HepG2 (cell line): Measurements from ENCODE around the gene UNC93A. TPM values are rescaled to one million over a fixed set of nuclear protein-coding genes. Genes with fewer than 3 reads are reported as not detected.

Source experiments
- DNMT3B ChIP-seq: conservative IDR thresholded peaks from 2 replicates; pipeline ENCODE4 v1.6.1; 2016; ENCODE audit warnings: missing biosample characterization, control low read depth
- ESRRA ChIP-seq: sonication (generic); formaldehyde crosslinking; IDR thresholded peaks from 2 replicates; pipeline ENCODE4 v1.5.1; 2020; ENCODE audit warnings: mild to moderate bottlenecking, low read depth, missing genetic modification reagents
- HIVEP1 ChIP-seq: sonication (generic); formaldehyde crosslinking; IDR thresholded peaks from 2 replicates; pipeline ENCODE4 v1.4.0; 2020; ENCODE audit warnings: mild to moderate bottlenecking, missing genetic modification reagents
- MYC ChIP-seq: sonication (generic); formaldehyde crosslinking; IDR thresholded peaks from 2 replicates; pipeline ENCODE4 v1.9.0; 2021; ENCODE audit warnings: missing genetic modification reagents, borderline replicate concordance
- NFYC ChIP-seq: IDR thresholded peaks from 2 replicates; pipeline ENCODE4 v1.6.1; 2016; ENCODE audit warnings: missing genetic modification reagents, missing compliant biosample characterization
- PITX1 ChIP-seq: sonication (generic); formaldehyde crosslinking; IDR thresholded peaks from 2 replicates; pipeline ENCODE4 v1.5.1; 2020; ENCODE audit warnings: mild to moderate bottlenecking, missing genetic modification reagents
- RFXAP ChIP-seq: sonication (generic); formaldehyde crosslinking; IDR thresholded peaks from 2 replicates; pipeline ENCODE4 v1.4.0; 2020; ENCODE audit warnings: missing genetic modification reagents, borderline replicate concordance
- SCMH1 ChIP-seq: sonication (generic); formaldehyde crosslinking; IDR thresholded peaks from 2 replicates; pipeline ENCODE4 v1.9.0; 2021; ENCODE audit warnings: missing genetic modification reagents, mild to moderate bottlenecking, borderline replicate concordance
- SIN3B ChIP-seq: fragments of 150-350 bp; IDR thresholded peaks from 2 replicates; pipeline ENCODE4 v1.6.1; 2014; ENCODE audit warnings: low read length
- SNRNP70 ChIP-seq: fragments of 200-400 bp; formaldehyde crosslinking; IDR thresholded peaks from 2 replicates; pipeline ENCODE4 v1.6.1; 2017; ENCODE audit warnings: mild to moderate bottlenecking, low read depth, low read length, moderate library complexity
- SOX5 ChIP-seq: IDR thresholded peaks from 2 replicates; pipeline ENCODE4 v1.6.1; 2016; ENCODE audit warnings: borderline replicate concordance
- SRY ChIP-seq: sonication (generic); formaldehyde crosslinking; IDR thresholded peaks from 2 replicates; pipeline ENCODE4 v1.8.0; 2022; ENCODE audit warnings: mild to moderate bottlenecking, missing genetic modification reagents
- TRIM24 ChIP-seq: sonication (generic); formaldehyde crosslinking; IDR thresholded peaks from 2 replicates; pipeline ENCODE4 v1.8.0; 2022; ENCODE audit warnings: mild to moderate bottlenecking, missing genetic modification reagents
- ZFP1 ChIP-seq: IDR thresholded peaks from 2 replicates; pipeline ENCODE4 v1.6.1; 2016
- ZNF547 ChIP-seq: sonication (generic); formaldehyde crosslinking; IDR thresholded peaks from 2 replicates; pipeline ENCODE4 v1.5.1; 2020; ENCODE audit warnings: mild to moderate bottlenecking, missing genetic modification reagents
- ZNF644 ChIP-seq: IDR thresholded peaks from 2 replicates; pipeline ENCODE4 v1.6.1; 2016; ENCODE audit warnings: low read depth
- ZNF724P ChIP-seq: sonication (generic); formaldehyde crosslinking; IDR thresholded peaks from 2 replicates; pipeline ENCODE4 v1.8.0; 2022; ENCODE audit warnings: missing genetic modification reagents, borderline replicate concordance
- ZNF772 ChIP-seq: sonication (generic); formaldehyde crosslinking; IDR thresholded peaks from 2 replicates; pipeline ENCODE4 v1.5.0; 2020; ENCODE audit warnings: mild to moderate bottlenecking, missing genetic modification reagents
- ZSCAN30 ChIP-seq: sonication (generic); formaldehyde crosslinking; IDR thresholded peaks from 2 replicates; pipeline ENCODE4 v1.5.0; 2020; ENCODE audit warnings: mild to moderate bottlenecking, missing genetic modification reagents
- polyA plus RNA-seq, 8 experiments: library from polyadenylated mRNA; depleted of rRNA in 3 of 8; stranded (reverse) in 7 of 8; unstranded in 1 of 8; fragments of >200 nt; fragmentation: Illumina TruSeq in 4 of 8; extraction: Trizol in 4 of 8; gene quantifications; 2 replicates each; pipeline versions ENCODE4 v1.2.1 to v1.2.3, GENCODE V29; 2011 to 2016; ENCODE audit warnings: low read depth in 4 of 8, missing spikeins in 1 of 8, mixed read lengths in 1 of 8; ENCODE audit not compliant: insufficient read depth in 1 of 8
- total RNA-seq, 5 experiments: library from RNA; depleted of rRNA; stranded (reverse); fragments of >200 nt; fragmentation: Illumina TruSeq; extraction: Trizol; gene quantifications; 2 replicates each; pipeline ENCODE4 v1.2.3, GENCODE V29; 2016; ENCODE audit warnings: low read depth in 1 of 5
- TF ChIP-seq, protein P1 (sequence below), 2 experiments: IDR thresholded peaks; 2 replicates each; pipeline ENCODE4 v1.6.1; 2011 to 2012; ENCODE audit warnings: low read length in 2 of 2, borderline replicate concordance in 1 of 2, low read depth in 1 of 2, mild to moderate bottlenecking in 1 of 2, moderate library complexity in 1 of 2
- TF ChIP-seq, protein P2 (sequence below): sonication (generic); formaldehyde crosslinking; IDR thresholded peaks from 2 replicates; pipeline ENCODE4 v1.4.0; 2020; ENCODE audit warnings: missing genetic modification reagents, borderline replicate concordance
- TF ChIP-seq, protein P3 (sequence below): sonication (generic); formaldehyde crosslinking; conservative IDR thresholded peaks from 2 replicates; pipeline ENCODE4 v1.8.0; 2022; ENCODE audit warnings: mild to moderate bottlenecking, moderate library complexity, missing genetic modification reagents

UNC93A gene
- total and polyA plus RNA-seq, 2 of the 13 experiments (the other 11 are each of a cell fraction or from before 2014, with no cell fraction given): 11.0 to 42.7 TPM

DNA sequence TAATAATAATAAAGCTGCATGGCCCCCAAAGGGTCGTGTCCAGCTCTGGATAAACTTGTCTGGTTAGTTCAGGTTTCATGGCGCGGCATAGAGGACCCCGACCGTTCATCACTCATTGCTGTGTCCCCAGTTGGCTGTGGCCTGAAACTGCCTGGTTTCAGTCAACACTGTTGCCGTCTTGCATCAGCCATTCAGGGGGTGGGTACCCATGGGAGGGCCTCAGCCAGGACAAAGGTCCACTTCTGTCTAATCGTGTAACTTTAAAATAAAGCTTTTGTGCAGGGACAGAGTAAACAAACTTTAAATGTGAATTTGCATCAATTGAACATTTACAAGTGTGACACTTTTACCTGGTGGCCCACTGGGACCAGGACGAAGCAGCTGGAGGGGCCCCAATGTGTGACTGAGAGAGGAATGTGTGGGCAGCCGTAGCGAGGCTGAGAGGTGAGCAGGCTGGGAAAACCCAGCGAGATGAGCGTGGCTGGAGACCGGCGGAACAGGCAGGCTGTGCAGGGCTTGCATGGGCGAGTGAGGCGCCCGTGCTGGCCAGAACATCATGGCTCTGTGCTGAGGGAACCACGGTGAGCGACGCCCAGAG lies 22.3 kb upstream of the UNC93A start (continued):
- TF ChIP-seq, protein P1, sequence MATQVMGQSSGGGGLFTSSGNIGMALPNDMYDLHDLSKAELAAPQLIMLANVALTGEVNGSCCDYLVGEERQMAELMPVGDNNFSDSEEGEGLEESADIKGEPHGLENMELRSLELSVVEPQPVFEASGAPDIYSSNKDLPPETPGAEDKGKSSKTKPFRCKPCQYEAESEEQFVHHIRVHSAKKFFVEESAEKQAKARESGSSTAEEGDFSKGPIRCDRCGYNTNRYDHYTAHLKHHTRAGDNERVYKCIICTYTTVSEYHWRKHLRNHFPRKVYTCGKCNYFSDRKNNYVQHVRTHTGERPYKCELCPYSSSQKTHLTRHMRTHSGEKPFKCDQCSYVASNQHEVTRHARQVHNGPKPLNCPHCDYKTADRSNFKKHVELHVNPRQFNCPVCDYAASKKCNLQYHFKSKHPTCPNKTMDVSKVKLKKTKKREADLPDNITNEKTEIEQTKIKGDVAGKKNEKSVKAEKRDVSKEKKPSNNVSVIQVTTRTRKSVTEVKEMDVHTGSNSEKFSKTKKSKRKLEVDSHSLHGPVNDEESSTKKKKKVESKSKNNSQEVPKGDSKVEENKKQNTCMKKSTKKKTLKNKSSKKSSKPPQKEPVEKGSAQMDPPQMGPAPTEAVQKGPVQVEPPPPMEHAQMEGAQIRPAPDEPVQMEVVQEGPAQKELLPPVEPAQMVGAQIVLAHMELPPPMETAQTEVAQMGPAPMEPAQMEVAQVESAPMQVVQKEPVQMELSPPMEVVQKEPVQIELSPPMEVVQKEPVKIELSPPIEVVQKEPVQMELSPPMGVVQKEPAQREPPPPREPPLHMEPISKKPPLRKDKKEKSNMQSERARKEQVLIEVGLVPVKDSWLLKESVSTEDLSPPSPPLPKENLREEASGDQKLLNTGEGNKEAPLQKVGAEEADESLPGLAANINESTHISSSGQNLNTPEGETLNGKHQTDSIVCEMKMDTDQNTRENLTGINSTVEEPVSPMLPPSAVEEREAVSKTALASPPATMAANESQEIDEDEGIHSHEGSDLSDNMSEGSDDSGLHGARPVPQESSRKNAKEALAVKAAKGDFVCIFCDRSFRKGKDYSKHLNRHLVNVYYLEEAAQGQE (IDR thresholded peaks at IDR 0.05; ENCODE audit: borderline replicate concordance in 1 of 2, low read depth in 1 of 2, low read length in 2 of 2): peak in 1 of 2 experiments; percentile 44; a peak in 2 of 4 replicates
- TF ChIP-seq, protein P2, sequence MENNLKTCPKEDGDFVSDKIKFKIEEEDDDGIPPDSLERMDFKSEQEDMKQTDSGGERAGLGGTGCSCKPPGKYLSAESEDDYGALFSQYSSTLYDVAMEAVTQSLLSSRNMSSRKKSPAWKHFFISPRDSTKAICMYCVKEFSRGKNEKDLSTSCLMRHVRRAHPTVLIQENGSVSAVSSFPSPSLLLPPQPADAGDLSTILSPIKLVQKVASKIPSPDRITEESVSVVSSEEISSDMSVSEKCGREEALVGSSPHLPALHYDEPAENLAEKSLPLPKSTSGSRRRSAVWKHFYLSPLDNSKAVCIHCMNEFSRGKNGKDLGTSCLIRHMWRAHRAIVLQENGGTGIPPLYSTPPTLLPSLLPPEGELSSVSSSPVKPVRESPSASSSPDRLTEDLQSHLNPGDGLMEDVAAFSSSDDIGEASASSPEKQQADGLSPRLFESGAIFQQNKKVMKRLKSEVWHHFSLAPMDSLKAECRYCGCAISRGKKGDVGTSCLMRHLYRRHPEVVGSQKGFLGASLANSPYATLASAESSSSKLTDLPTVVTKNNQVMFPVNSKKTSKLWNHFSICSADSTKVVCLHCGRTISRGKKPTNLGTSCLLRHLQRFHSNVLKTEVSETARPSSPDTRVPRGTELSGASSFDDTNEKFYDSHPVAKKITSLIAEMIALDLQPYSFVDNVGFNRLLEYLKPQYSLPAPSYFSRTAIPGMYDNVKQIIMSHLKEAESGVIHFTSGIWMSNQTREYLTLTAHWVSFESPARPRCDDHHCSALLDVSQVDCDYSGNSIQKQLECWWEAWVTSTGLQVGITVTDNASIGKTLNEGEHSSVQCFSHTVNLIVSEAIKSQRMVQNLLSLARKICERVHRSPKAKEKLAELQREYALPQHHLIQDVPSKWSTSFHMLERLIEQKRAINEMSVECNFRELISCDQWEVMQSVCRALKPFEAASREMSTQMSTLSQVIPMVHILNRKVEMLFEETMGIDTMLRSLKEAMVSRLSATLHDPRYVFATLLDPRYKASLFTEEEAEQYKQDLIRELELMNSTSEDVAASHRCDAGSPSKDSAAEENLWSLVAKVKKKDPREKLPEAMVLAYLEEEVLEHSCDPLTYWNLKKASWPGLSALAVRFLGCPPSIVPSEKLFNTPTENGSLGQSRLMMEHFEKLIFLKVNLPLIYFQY (CRISPR knock-in tag): peak; percentile 95
- TF ChIP-seq SOX5: peak; percentile 96
- TF ChIP-seq, protein P3, sequence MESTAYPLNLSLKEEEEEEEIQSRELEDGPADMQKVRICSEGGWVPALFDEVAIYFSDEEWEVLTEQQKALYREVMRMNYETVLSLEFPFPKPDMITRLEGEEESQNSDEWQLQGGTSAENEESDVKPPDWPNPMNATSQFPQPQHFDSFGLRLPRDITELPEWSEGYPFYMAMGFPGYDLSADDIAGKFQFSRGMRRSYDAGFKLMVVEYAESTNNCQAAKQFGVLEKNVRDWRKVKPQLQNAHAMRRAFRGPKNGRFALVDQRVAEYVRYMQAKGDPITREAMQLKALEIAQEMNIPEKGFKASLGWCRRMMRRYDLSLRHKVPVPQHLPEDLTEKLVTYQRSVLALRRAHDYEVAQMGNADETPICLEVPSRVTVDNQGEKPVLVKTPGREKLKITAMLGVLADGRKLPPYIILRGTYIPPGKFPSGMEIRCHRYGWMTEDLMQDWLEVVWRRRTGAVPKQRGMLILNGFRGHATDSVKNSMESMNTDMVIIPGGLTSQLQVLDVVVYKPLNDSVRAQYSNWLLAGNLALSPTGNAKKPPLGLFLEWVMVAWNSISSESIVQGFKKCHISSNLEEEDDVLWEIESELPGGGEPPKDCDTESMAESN (CRISPR knock-in tag): peak; percentile 71; the same call in 1 of the 2 replicates
- TF ChIP-seq SIN3B: no peak
- peak; percentile 89 for TF ChIP-seq HIVEP1 (CRISPR knock-in tag)
- peak; percentile 33; the same call in 1 of the 2 replicates for TF ChIP-seq NFYC
- TF ChIP-seq ZSCAN30: no peak
- peak; percentile 99 for TF ChIP-seq ZNF644 (CRISPR knock-in tag)
- no peak for TF ChIP-seq SNRNP70
- TF ChIP-seq ZNF547 (CRISPR knock-in tag): peak; percentile 55; the same call in 1 of the 2 replicates
- TF ChIP-seq SCMH1 (CRISPR knock-in tag): no peak
- 0 out of 2 replicates have a peak, but pooled peaks have one; percentile 30 for TF ChIP-seq DNMT3B (CRISPR knock-in tag)
- TF ChIP-seq ZNF772: peak; percentile 59
- TF ChIP-seq TRIM24: no peak
- peak; percentile 92 for TF ChIP-seq PITX1 (CRISPR knock-in tag)
- TF ChIP-seq MYC (CRISPR knock-in tag): peak; percentile 91
- TF ChIP-seq SRY (CRISPR knock-in tag): no peak
- no peak for TF ChIP-seq ZFP1 (CRISPR knock-in tag)
- TF ChIP-seq ZNF724P (CRISPR knock-in tag): no peak; the same call in 1 of the 2 replicates
- peak; percentile 89 for TF ChIP-seq RFXAP (CRISPR knock-in tag)
- TF ChIP-seq ESRRA (CRISPR knock-in tag): peak; percentile 61; the same call in 1 of the 2 replicates
